HL-60 (cell line): ENCODE data around the gene PTCRA.

Source experiments
- CTCF ChIP-seq: IDR thresholded peaks from one replicate; pipeline ENCODE4 v1.5.1; 2011; ENCODE audit warnings: low read length, control low read depth, inconsistent platforms; ENCODE audit not compliant: insufficient read depth
- GABPA ChIP-seq: IDR thresholded peaks from 2 replicates; pipeline ENCODE4 v1.6.1; 2012; ENCODE audit warnings: low read depth
- POLR2AphosphoS5 ChIP-seq: IDR thresholded peaks from 2 replicates; pipeline ENCODE4 v1.6.1; 2012; ENCODE audit warnings: low read depth
- REST ChIP-seq: IDR thresholded peaks from 2 replicates; pipeline ENCODE4 v1.6.1; 2012; ENCODE audit warnings: low read depth; ENCODE audit not compliant: insufficient replicate concordance
- SPI1 ChIP-seq: IDR thresholded peaks from 2 replicates; pipeline ENCODE4 v1.6.1; 2012; ENCODE audit warnings: low read depth, mild to moderate bottlenecking, borderline replicate concordance

- TF ChIP-seq CTCF = no peak
- TF ChIP-seq GABPA = peak; percentile 60
- peak; percentile 61 for TF ChIP-seq REST
- peak; percentile 93 for TF ChIP-seq POLR2AphosphoS5
- no peak; the same call in 1 of the 2 replicates for TF ChIP-seq SPI1
Observed at GRCh38 chr6:42890311-42891198, 25.3 kb upstream of the PTCRA start.
